GM19395 (cell line): Measurements from ENCODE around the gene ABCD2.
"Not testable (repeated sequence)": the region's sequence is repeated elsewhere in the genome, so short reads cannot be mapped to it uniquely, and the experiment has no call there.

ENCODE experiments used
- ATAC-seq: cut with Tn5 transposase; IDR thresholded peaks from one replicate; pipeline ENCODE4 v1.9.1; 2021; ENCODE audit warnings: mild to moderate bottlenecking, moderate library complexity; ENCODE audit not compliant: unreplicated experiment

The ABCD2 gene

GRCh38 chr12:39619660-39620433 lies at the start of gene ABCD2:
ABCD2 (minus strand) TSS chr12:39619803; CDS start chr12:39619615, 188 bp downstream.
- ATAC-seq = peak; percentile 83

- no peak for ATAC-seq
Observed at GRCh38 chr12:39660101-39660500, 40.5 kb upstream of the ABCD2 start.

GRCh38 chr12:39647383-39647782 lies 27.8 kb upstream of the ABCD2 start:
- no peak for ATAC-seq

- ATAC-seq = no peak
Observed at GRCh38 chr12:39646963-39647362, 27.4 kb upstream of the ABCD2 start.

- no peak for ATAC-seq
Observed at GRCh38 chr12:39643052-39643451, 23.4 kb upstream of the ABCD2 start.

DNA sequence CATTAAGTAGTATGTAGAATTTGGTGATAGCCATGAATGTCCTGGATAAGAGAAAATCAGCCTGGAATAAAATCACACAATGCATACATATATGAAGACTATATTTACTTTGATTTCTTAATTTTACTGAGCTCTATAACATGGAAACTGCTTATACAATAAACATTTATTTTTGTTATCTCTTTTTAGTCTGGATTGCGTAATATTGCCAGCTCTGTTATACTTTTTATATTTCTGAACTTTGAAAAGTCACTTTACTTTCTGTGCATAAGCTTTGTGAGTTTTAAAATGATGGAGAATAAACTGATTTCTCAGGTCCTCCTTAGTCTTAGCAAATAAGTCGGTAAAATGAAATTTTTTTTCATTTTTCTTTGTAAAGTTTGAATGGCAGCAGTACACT lies 19.2 kb upstream of the ABCD2 start:
- ATAC-seq = no peak

DNA sequence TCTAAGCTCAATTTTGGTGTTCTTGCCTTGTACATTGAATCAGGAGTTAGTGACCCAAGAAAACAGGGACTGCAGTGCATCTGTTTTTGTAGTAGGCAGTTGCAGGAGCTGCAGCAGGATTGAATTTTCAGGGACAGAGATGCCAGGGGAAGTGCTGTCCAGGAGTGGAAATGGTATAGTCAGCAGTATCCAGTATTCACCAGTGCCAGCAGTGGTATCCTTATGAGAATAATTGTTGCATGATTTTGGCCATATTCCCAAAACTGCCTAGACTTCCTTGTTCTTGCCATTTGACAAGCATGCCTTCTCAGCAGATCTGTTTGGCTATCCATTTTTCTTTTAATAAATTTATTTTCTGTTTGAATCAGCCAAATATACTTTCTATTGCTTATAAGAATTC lies 18.6 kb upstream of the ABCD2 start:
- ATAC-seq = no peak

DNA sequence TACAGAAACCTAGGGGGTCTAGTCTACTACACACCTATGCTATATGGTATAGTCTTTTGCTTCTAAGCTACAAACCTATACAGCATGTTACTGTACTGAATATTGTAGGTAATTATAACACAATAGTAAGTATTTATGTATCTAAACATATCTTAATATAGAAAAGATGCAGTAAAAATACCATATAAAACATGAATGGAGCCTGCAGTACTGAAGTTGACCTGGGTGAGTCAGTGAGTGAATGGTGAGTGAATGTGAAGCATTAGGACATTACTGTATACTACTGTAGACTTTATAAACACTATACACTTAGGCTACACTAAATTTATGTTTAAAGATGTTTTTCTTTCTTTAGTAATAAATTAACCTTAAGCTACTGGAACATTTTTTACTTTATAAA lies 13.1 kb upstream of the ABCD2 start:
- no peak for ATAC-seq

DNA sequence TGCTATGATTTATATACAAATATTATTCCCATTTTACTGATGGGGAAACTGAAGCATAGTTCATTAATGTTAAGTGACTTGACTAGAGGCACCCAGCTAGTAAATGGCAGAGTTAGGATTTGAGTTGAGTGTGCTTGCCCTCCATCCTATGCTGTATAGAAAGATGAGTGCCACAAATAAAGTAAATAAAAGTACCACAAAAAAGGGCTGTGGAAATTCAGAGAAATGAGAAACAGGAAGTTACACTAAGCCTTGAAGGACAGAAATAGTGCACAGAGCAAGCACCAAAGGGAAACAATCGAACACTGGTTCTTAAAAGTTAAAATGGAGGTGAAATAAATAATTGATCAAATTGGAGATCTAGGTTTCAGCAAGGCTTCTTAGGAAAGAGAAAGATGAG lies 9.2 kb upstream of the ABCD2 start:
- no peak for ATAC-seq

GRCh38 chr12:39627914-39628313 lies 8.3 kb upstream of the ABCD2 start:
- ATAC-seq = no peak

GRCh38 chr12:39626033-39626814 lies 6.6 kb upstream of the ABCD2 start:
- no peak for ATAC-seq

- ATAC-seq = no peak
Observed at GRCh38 chr12:39623919-39624318, 4.3 kb upstream of the ABCD2 start.

- not testable (repeated sequence) for ATAC-seq
Observed at GRCh38 chr12:39623160-39623559, 3.6 kb upstream of the ABCD2 start.

DNA sequence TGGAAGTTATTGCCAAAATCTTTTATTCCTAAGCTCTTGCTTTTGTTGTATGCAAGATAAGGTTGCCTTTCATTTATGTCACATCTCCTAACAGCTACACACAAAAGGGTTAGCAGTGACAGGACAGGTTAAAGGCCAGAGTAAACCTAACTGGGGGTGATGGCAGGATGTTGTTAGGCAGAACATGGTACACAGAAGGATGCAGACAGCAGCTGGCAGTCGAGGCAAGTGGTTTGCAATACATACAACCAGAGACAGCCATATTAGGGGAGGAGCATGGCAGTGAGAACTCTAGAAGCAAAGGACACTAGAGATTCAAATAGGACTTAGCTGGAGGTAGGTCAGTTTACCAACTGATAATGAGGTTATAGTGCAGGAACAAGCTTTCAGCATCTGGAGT lies 2.7 kb upstream of the ABCD2 start:
- ATAC-seq = no peak

GRCh38 chr12:39621670-39622069 lies 2.1 kb upstream of the ABCD2 start:
- no peak for ATAC-seq

DNA sequence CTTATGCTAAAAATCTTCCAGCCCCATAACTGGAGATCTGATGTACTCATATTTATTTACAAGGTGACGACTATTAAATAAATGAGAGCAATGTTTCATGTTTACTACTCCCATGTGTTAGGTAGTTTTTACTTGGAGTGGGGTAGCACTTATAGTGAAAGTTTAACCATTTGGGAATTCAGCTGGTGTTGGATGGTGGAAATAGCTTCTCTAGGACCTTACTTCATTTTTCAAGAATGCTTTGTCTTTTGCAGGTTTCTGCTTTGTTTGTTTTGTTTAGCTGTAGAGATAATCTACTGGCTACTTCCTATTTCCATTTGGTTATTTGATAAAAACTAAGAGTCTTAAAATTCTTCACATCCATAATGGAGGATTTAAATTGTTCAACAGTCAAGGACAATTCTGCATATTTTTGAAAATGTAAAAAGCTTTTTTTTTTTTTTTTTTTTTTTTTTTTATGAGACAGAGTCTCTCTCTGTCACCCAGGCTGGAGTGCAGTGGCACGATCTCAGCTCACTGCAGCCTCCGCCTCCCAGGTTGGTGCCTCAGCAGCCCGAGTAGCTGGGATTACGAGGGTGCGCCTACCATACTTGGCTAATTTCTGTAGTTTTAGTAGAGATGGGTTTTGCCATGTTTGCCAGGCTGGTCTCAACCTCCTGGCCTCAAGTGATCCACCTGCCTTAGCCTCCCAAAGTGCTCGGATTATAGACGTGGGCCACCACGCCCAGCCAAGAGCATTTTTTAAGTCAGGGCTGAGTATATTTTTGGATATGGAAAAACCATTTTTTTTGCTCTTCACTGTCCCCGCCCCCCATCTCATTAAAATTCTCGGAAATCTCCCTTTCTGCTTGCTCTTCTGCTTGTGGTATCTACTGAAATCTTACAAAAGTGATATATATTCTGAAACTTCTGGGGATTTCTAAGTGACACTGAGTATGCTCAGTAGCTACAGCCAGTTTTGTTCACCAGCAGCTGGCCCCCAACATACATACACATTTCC lies 1.4 kb upstream of the ABCD2 start:
- peak; percentile 39 for ATAC-seq

GRCh38 chr12:39619316-39619659 lies 315 bp downstream of the ABCD2 start:
- ATAC-seq = peak; percentile 26

DNA sequence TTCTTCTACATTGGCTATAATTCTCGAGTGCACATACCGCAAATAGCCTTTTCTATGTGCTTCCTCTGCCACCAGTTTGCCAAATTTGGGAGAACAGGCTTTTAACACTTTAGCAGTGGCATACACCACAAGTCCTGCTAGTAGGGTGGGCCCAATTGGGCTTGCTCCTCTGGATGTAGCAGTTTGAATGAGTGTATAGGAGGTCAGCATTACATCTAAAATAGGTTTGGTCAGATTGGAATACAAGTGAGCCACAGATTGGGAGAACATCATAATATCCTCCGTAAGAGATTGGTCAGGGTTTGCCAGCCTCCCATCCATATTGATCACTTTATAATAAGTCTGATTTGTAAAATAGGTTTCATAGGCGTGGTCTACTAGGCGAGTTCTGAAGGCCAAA lies 902 bp downstream of the ABCD2 start:
- no peak for ATAC-seq

- peak; percentile 13 for ATAC-seq
Observed at GRCh38 chr12:39617887-39618286, 1.7 kb downstream of the ABCD2 start.

- ATAC-seq = no peak
Observed at GRCh38 chr12:39616666-39617065, 2.9 kb downstream of the ABCD2 start.

- no peak for ATAC-seq
Observed at GRCh38 chr12:39616251-39616650, 3.4 kb downstream of the ABCD2 start.
